ENCODE measurements around the gene ULBP3. TPM values are rescaled to one million over a fixed set of nuclear protein-coding genes. Genes with fewer than 3 reads are reported as not detected.
"Not testable (repeated sequence)": the region's sequence is repeated elsewhere in the genome, so short reads cannot be mapped to it uniquely, and the experiment has no call there.

The ULBP3 gene
- total RNA-seq, 2 donors from 2014 or later: 1.1 TPM; not detected in 1

GRCh38 chr6:150025201-150025917 lies 43.6 kb downstream of the ULBP3 start, which contains the start of gene RAET1L:
Gene RAET1L (minus strand): TSS chr6:150025532. CDS start chr6:150025471, 61 bp downstream.
- peaks cover 34% of the 10 kb centered on the region for H3K27me3 Mint-ChIP-seq
- no peaks in the 10 kb centered on the region for H3K36me3 Mint-ChIP-seq (ENCODE audit: low read depth)
- H3K9me3 Mint-ChIP-seq: no peaks in the 10 kb centered on the region
- no peak within 1 kb of the TSS for H3K27ac Mint-ChIP-seq
- peak; percentile 99 for ATAC-seq (replicated peaks)
- peaks cover 7% of the 10 kb centered on the region for H3K4me1 Mint-ChIP-seq
- peak within 1 kb of the TSS; percentile 11 for H3K4me3 Mint-ChIP-seq

GRCh38 chr6:150024646-150025155 lies 44.2 kb downstream of the ULBP3 start:
- Mint-ChIP-seq H3K4me3 (no peak overlapping the region), H3K27me3 (peaks cover 35% of the 10 kb centered on the region), H3K27ac (no peak overlapping the region), H3K4me1 (peaks cover 7% of the 10 kb centered on the region), H3K36me3 (ENCODE audit: low read depth) (no peaks in the 10 kb centered on the region), H3K9me3 (no peaks in the 10 kb centered on the region)
- ATAC-seq (replicated peaks): no peak

GRCh38 chr6:150024021-150024420 lies 44.9 kb downstream of the ULBP3 start:
- not testable (repeated sequence) for ATAC-seq (replicated peaks); H3K36me3 Mint-ChIP-seq (ENCODE audit: low read depth); H3K9me3 Mint-ChIP-seq; H3K4me3 Mint-ChIP-seq; H3K4me1 Mint-ChIP-seq; H3K27ac Mint-ChIP-seq
- peaks cover 38% of the 10 kb centered on the region for H3K27me3 Mint-ChIP-seq

GRCh38 chr6:150021870-150022269 lies 47.1 kb downstream of the ULBP3 start:
- not testable (repeated sequence) for H3K27ac Mint-ChIP-seq; H3K36me3 Mint-ChIP-seq (ENCODE audit: low read depth); H3K9me3 Mint-ChIP-seq; ATAC-seq (replicated peaks); H3K4me1 Mint-ChIP-seq; H3K4me3 Mint-ChIP-seq
- peaks cover 48% of the 10 kb centered on the region for H3K27me3 Mint-ChIP-seq

- no peak for ATAC-seq (replicated peaks)
- H3K9me3 Mint-ChIP-seq: no peaks in the 10 kb centered on the region
- H3K27ac Mint-ChIP-seq: no peak overlapping the region
- peaks cover 52% of the 10 kb centered on the region for H3K27me3 Mint-ChIP-seq
- no peaks in the 10 kb centered on the region for H3K36me3 Mint-ChIP-seq (ENCODE audit: low read depth)
- peaks cover 11% of the 10 kb centered on the region for H3K4me1 Mint-ChIP-seq
- no peak overlapping the region for H3K4me3 Mint-ChIP-seq
Measured at GRCh38 chr6:150018846-150019580, 49.9 kb downstream of the ULBP3 start.

GRCh38 chr6:150017186-150017521 lies 51.8 kb downstream of the ULBP3 start:
- not testable (repeated sequence) for ATAC-seq (replicated peaks); H3K27ac Mint-ChIP-seq; H3K36me3 Mint-ChIP-seq (ENCODE audit: low read depth); H3K9me3 Mint-ChIP-seq; H3K4me3 Mint-ChIP-seq
- peaks cover 61% of the 10 kb centered on the region for H3K27me3 Mint-ChIP-seq
- peaks cover 11% of the 10 kb centered on the region for H3K4me1 Mint-ChIP-seq

- ATAC-seq (replicated peaks): peak; percentile 76
- H3K36me3 Mint-ChIP-seq (ENCODE audit: low read depth): no peaks in the 10 kb centered on the region
- H3K9me3 Mint-ChIP-seq: no peaks in the 10 kb centered on the region
- no peak overlapping the region for H3K4me3 Mint-ChIP-seq
- no peak overlapping the region for H3K27ac Mint-ChIP-seq
- H3K4me1 Mint-ChIP-seq: peaks cover 11% of the 10 kb centered on the region
- peaks cover 61% of the 10 kb centered on the region for H3K27me3 Mint-ChIP-seq
Measured at GRCh38 chr6:150016324-150017185, 52.4 kb downstream of the ULBP3 start.

- H3K9me3 Mint-ChIP-seq; H3K27ac Mint-ChIP-seq; H3K4me3 Mint-ChIP-seq; H3K36me3 Mint-ChIP-seq (ENCODE audit: low read depth): not testable (repeated sequence)
- Mint-ChIP-seq H3K4me1 (peaks cover 11% of the 10 kb centered on the region), H3K27me3 (peaks cover 65% of the 10 kb centered on the region)
- ATAC-seq (replicated peaks): peak; percentile 46
Measured at GRCh38 chr6:150015281-150016001, 53.5 kb downstream of the ULBP3 start.

GRCh38 chr6:150014623-150015280 lies 54.2 kb downstream of the ULBP3 start:
- not testable (repeated sequence) for H3K9me3 Mint-ChIP-seq; H3K36me3 Mint-ChIP-seq (ENCODE audit: low read depth); ATAC-seq (replicated peaks); H3K4me3 Mint-ChIP-seq; H3K27ac Mint-ChIP-seq
- peaks cover 11% of the 10 kb centered on the region for H3K4me1 Mint-ChIP-seq
- peaks cover 70% of the 10 kb centered on the region for H3K27me3 Mint-ChIP-seq

GRCh38 chr6:150013785-150014622 lies 54.9 kb downstream of the ULBP3 start:
- not testable (repeated sequence) for H3K27ac Mint-ChIP-seq; H3K9me3 Mint-ChIP-seq; H3K36me3 Mint-ChIP-seq (ENCODE audit: low read depth)
- H3K27me3 Mint-ChIP-seq: peaks cover 68% of the 10 kb centered on the region
- H3K4me1 Mint-ChIP-seq: peaks cover 11% of the 10 kb centered on the region
- H3K4me3 Mint-ChIP-seq: peak overlapping the region; percentile 35
- ATAC-seq (replicated peaks): peak; percentile 26

- Mint-ChIP-seq H3K27me3 (peaks cover 69% of the 10 kb centered on the region), H3K4me1 (peaks cover 11% of the 10 kb centered on the region), H3K4me3 (peak overlapping the region; percentile 35)
- H3K36me3 Mint-ChIP-seq (ENCODE audit: low read depth); ATAC-seq (replicated peaks); H3K9me3 Mint-ChIP-seq; H3K27ac Mint-ChIP-seq: not testable (repeated sequence)
Measured at GRCh38 chr6:150012846-150013784, 55.8 kb downstream of the ULBP3 start.

All from activated T-helper 17 cell treated with anti-CD3 and anti-CD28 coated beads, Interleukin-2, amount 50 U/mL, for 72 hours (primary cell).